Fibroblast of lung (primary cell): ENCODE results near the gene ZBTB16. TPM values are rescaled to one million over a fixed set of nuclear protein-coding genes. Genes with fewer than 3 reads are reported as not detected.

Experiments used
- DNase-seq, 2 donors: peaks; one replicate each; pipeline versions ENCODE4 v3.0.0 to v3.0.0-alpha.2; 2010; ENCODE audit warnings: low read depth in 2 of 2
- H2AFZ ChIP-seq: 2 replicates; pipeline ENCODE4 v1.5.1; 2012; ENCODE audit warnings: low read length, control low read depth, inconsistent platforms
- H3K27ac ChIP-seq: 2 replicates; pipeline ENCODE4 v1.5.1; 2011; ENCODE audit warnings: low read length, control low read depth; ENCODE audit not compliant: insufficient read depth
- H3K27me3 ChIP-seq: 2 replicates; pipeline ENCODE4 v1.5.1; 2011; ENCODE audit warnings: mild to moderate bottlenecking, low read length; ENCODE audit not compliant: control insufficient read depth, insufficient read depth
- H3K36me3 ChIP-seq: 2 replicates; pipeline ENCODE4 v1.5.1; 2011; ENCODE audit warnings: low read length; ENCODE audit not compliant: control insufficient read depth, insufficient read depth
- H3K4me1 ChIP-seq: 2 replicates; pipeline ENCODE4 v1.5.1; 2011; ENCODE audit warnings: low read length; ENCODE audit not compliant: control insufficient read depth, insufficient read depth; ENCODE audit errors: extremely low read depth
- H3K4me2 ChIP-seq: 2 replicates; pipeline ENCODE4 v1.5.1; 2011; ENCODE audit warnings: low read length, control low read depth; ENCODE audit not compliant: insufficient read depth; ENCODE audit errors: extremely low read depth
- H3K4me3 ChIP-seq, 4 experiments: fragments of 200-600 bp in 1 of 4; sonication (generic) in 1 of 4; replicated peaks in 1 of 4; 2 replicates each; pipeline ENCODE4 v1.5.1; 2011 to 2016; ENCODE audit warnings: low read length in 4 of 4, low read depth in 3 of 4, mild to moderate bottlenecking in 3 of 4, control low read depth in 2 of 4, inconsistent platforms in 1 of 4, mixed read lengths in 1 of 4; ENCODE audit not compliant: insufficient read depth in 1 of 4; ENCODE audit errors: control extremely low read depth in 1 of 4
- H3K79me2 ChIP-seq: 2 replicates; pipeline ENCODE4 v1.5.1; 2012; ENCODE audit warnings: mild to moderate bottlenecking, low read length, inconsistent platforms; ENCODE audit not compliant: control insufficient read depth, insufficient read depth
- H3K9ac ChIP-seq: 2 replicates; pipeline ENCODE4 v1.5.1; 2011; ENCODE audit warnings: mild to moderate bottlenecking, low read length, control low read depth; ENCODE audit not compliant: insufficient read depth
- H3K9me3 ChIP-seq: 2 replicates; pipeline ENCODE4 v1.5.1; 2012; ENCODE audit warnings: low read depth, low read length; ENCODE audit not compliant: control insufficient read depth, insufficient read depth
- H4K20me1 ChIP-seq: 2 replicates; pipeline ENCODE4 v1.5.1; 2011; ENCODE audit warnings: low read length; ENCODE audit not compliant: control insufficient read depth, insufficient read depth; ENCODE audit errors: extremely low read depth
- CTCF ChIP-seq, 2 donors: IDR thresholded peaks in 1 of 2; conservative IDR thresholded peaks in 1 of 2; 1 replicate in 1 of 2; 2 replicates in 1 of 2; pipeline ENCODE4 v1.5.1; 2011 to 2012; ENCODE audit warnings: low read length in 2 of 2, control low read depth in 1 of 2, inconsistent platforms in 1 of 2, low read depth in 1 of 2, mild to moderate bottlenecking in 1 of 2
- EZH2 ChIP-seq: IDR thresholded peaks from 2 replicates; pipeline ENCODE4 v1.5.1; 2012; ENCODE audit warnings: low read length, control low read depth, mild to moderate bottlenecking; ENCODE audit errors: missing control alignments
- polyA plus RNA-seq, 2 donors: library from polyadenylated mRNA; depleted of rRNA in 1 of 2; stranded (reverse) in 1 of 2; unstranded in 1 of 2; fragments of >200 nt; gene quantifications; 2 replicates each; pipeline ENCODE4 v1.2.1, GENCODE V29; 2011 to 2012; ENCODE audit warnings: missing spikeins in 1 of 2
- total RNA-seq: library from RNA; depleted of rRNA; stranded (reverse); fragments of >200 nt; gene quantifications from 2 replicates; pipeline ENCODE4 v1.2.1, GENCODE V29; 2014

Gene ZBTB16
- total and polyA plus RNA-seq, 2 donors (not counting 1 experiment from before 2014, with no cell fraction given): not detected

DNA sequence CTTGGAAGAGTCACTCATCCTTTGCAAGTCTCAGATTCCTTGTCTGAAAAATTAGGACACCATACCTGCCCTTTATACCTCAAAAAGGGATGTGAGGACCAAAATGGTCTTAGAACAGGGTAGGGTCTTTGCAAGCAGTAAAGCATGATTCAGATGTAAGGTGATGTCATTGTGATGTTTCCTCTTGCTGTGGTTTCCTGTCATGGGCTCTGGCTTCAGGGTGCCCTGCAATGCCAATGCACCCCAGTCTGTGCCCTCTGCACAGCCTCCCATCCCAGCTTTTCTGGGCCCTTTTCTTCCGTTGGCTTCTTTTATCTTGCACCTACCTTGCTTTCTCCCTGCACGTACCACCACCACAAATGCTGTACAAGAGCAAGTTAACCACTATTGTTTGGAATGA lies 148.9 kb downstream of the ZBTB16 start:
- H3K27me3 ChIP-seq: peaks cover 3% of the 10 kb centered on the region
- H3K36me3 ChIP-seq: no peaks in the 10 kb centered on the region
- H3K27ac ChIP-seq: no peak overlapping the region
- no peaks in the 10 kb centered on the region for H4K20me1 ChIP-seq
- H3K4me3 ChIP-seq: no peak overlapping the region
- no peaks in the 10 kb centered on the region for H3K9me3 ChIP-seq
- TF ChIP-seq CTCF (conservative IDR thresholded peaks at IDR 0.05 in 1 of 2, IDR thresholded peaks at IDR 0.05 in 1 of 2; ENCODE audit: low read depth in 1 of 2, low read length in 2 of 2) (no peak), EZH2 (no peak)
- no peaks in the 10 kb centered on the region for H3K79me2 ChIP-seq
- no peak overlapping the region for H3K4me2 ChIP-seq
- H3K9ac ChIP-seq: no peak overlapping the region
- no peaks in the 10 kb centered on the region for H3K4me1 ChIP-seq
- no peak for DNase-seq
- H2AFZ ChIP-seq: no peak overlapping the region

- TF ChIP-seq CTCF (conservative IDR thresholded peaks at IDR 0.05 in 1 of 2, IDR thresholded peaks at IDR 0.05 in 1 of 2; ENCODE audit: low read depth in 1 of 2, low read length in 2 of 2) (no peak), EZH2 (no peak)
- Histone ChIP-seq H3K4me3 (no peak overlapping the region), H3K4me1 (no peaks in the 10 kb centered on the region), H3K4me2 (no peak overlapping the region), H3K36me3 (no peaks in the 10 kb centered on the region), H4K20me1 (no peaks in the 10 kb centered on the region), H3K27me3 (peaks cover 3% of the 10 kb centered on the region), H2AFZ (no peak overlapping the region), H3K79me2 (no peaks in the 10 kb centered on the region), H3K27ac (no peak overlapping the region), H3K9me3 (no peaks in the 10 kb centered on the region), H3K9ac (no peak overlapping the region)
- no peak for DNase-seq
These were observed 149.8 kb downstream of the ZBTB16 start for GRCh38 chr11:114209343-114209742.

- no peaks in the 10 kb centered on the region for H3K79me2 ChIP-seq
- no peak overlapping the region for H3K9ac ChIP-seq
- no peaks in the 10 kb centered on the region for H3K36me3 ChIP-seq
- H3K27ac ChIP-seq: no peak overlapping the region
- TF ChIP-seq EZH2: no peak
- H3K9me3 ChIP-seq: no peaks in the 10 kb centered on the region
- no peak for DNase-seq
- no peak overlapping the region for H2AFZ ChIP-seq
- no peak overlapping the region for H3K4me3 ChIP-seq
- peaks cover 3% of the 10 kb centered on the region for H3K27me3 ChIP-seq
- no peaks in the 10 kb centered on the region for H4K20me1 ChIP-seq
- no peaks in the 10 kb centered on the region for H3K4me1 ChIP-seq
- H3K4me2 ChIP-seq: no peak overlapping the region
These were observed 150.4 kb downstream of the ZBTB16 start for GRCh38 chr11:114209904-114210303.
